BJ (cell line): ENCODE measurements around the gene SLC38A10. TPM values are rescaled to one million over a fixed set of nuclear protein-coding genes. Genes with fewer than 3 reads are reported as not detected.

ENCODE experiments used
- CTCF ChIA-PET: fragments of 350-600 bp; formaldehyde crosslinking; extraction: SDS; loops from one replicate; lab custom pipeline; 2021; ENCODE audit warnings: antibody characterized with exemption, inconsistent platforms; lab: Yijun Ruan, JAX
- POLR2A ChIA-PET: fragments of 300-600 bp; sonication (Branson Sonifier 250); formaldehyde crosslinking; extraction: SDS; loops from one replicate; lab custom pipeline; 2021; ENCODE audit warnings: antibody characterized with exemption; lab: Charles Lee
- DNase-seq: peaks from one replicate; pipeline ENCODE4 v3.0.0-alpha.2; 2011; ENCODE audit warnings: low read depth
- H3K27me3 ChIP-seq: 2 replicates; pipeline ENCODE4 v1.6.0; 2011; ENCODE audit warnings: low read length; ENCODE audit not compliant: control insufficient read depth, insufficient read depth
- H3K36me3 ChIP-seq: 2 replicates; pipeline ENCODE4 v1.5.1; 2011; ENCODE audit warnings: low read length; ENCODE audit not compliant: control insufficient read depth, insufficient read depth
- H3K4me3 ChIP-seq: 2 replicates; pipeline ENCODE4 v1.5.1; 2011; ENCODE audit warnings: low read depth, mild to moderate bottlenecking, control low read depth, low read length
- CTCF ChIP-seq: IDR thresholded peaks from 2 replicates; pipeline ENCODE4 v1.5.1; 2011; ENCODE audit warnings: low read depth, mild to moderate bottlenecking, control low read depth, inconsistent platforms, low read length, moderate library complexity; ENCODE audit not compliant: insufficient read depth
- polyA plus RNA-seq: library from polyadenylated mRNA; depleted of rRNA; stranded (reverse); fragments of >200 nt; gene quantifications from 2 replicates; pipeline ENCODE4 v1.2.3, GENCODE V29; 2011

SLC38A10 gene
- polyA plus RNA-seq, 1 experiment: 55.4 TPM

GRCh38 chr17:81234940-81235821 lies 59.9 kb downstream of the SLC38A10 start:
- ChIA-PET CTCF (no interaction called here), POLR2A (no interaction called here)
- Histone ChIP-seq H3K36me3 (peaks cover 28% of the 10 kb centered on the region), H3K27me3 (no peaks in the 10 kb centered on the region), H3K4me3 (no peak overlapping the region)
- no peak for TF ChIP-seq CTCF
- DNase-seq: no peak

GRCh38 chr17:81234506-81234855 lies 60.6 kb downstream of the SLC38A10 start:
- POLR2A ChIA-PET: no interaction called here
- Histone ChIP-seq H3K36me3 (peaks cover 32% of the 10 kb centered on the region), H3K27me3 (no peaks in the 10 kb centered on the region), H3K4me3 (no peak overlapping the region)
- CTCF ChIA-PET: no interaction called here
- TF ChIP-seq CTCF: no peak
- DNase-seq: no peak

GRCh38 chr17:81233811-81234505 lies 61.1 kb downstream of the SLC38A10 start:
- CTCF ChIA-PET: no interaction called here
- no peaks in the 10 kb centered on the region for H3K27me3 ChIP-seq
- no peak overlapping the region for H3K4me3 ChIP-seq
- DNase-seq: no peak
- TF ChIP-seq CTCF: no peak
- H3K36me3 ChIP-seq: peaks cover 34% of the 10 kb centered on the region
- POLR2A ChIA-PET: no interaction called here

- Histone ChIP-seq H3K4me3 (no peak overlapping the region), H3K27me3 (no peaks in the 10 kb centered on the region), H3K36me3 (peaks cover 34% of the 10 kb centered on the region)
- POLR2A ChIA-PET: no interaction called here
- DNase-seq: no peak
- no peak for TF ChIP-seq CTCF
- CTCF ChIA-PET: no interaction called here
These were observed 61.8 kb downstream of the SLC38A10 start for GRCh38 chr17:81233316-81233715.

GRCh38 chr17:81232616-81233241 lies 62.4 kb downstream of the SLC38A10 start:
- ChIA-PET POLR2A (no interaction called here), CTCF (interaction anchor here (1.1 kb wide), 1 partner anchor 10 kb away, joined by 3 read pairs; no protein-coding TSS in a partner anchor)
- Histone ChIP-seq H3K27me3 (no peaks in the 10 kb centered on the region), H3K36me3 (peaks cover 34% of the 10 kb centered on the region), H3K4me3 (no peak overlapping the region)
- no peak for DNase-seq
- no peak for TF ChIP-seq CTCF
